Upper lobe of left lung (tissue), 6 donors: Measurements from ENCODE around the gene ARHGAP23. TPM values are rescaled to one million over a fixed set of nuclear protein-coding genes. Genes with fewer than 3 reads are reported as not detected.
A peak's percentile ranks its signal among the peaks of the same experiment; 100 is the strongest.

ENCODE experiments used
- ATAC-seq, 2 donors: fragments of 200-7000 bp; cut with Tn5 transposase; one replicate each; pipeline ENCODE4 v1.9.1; 2022; ENCODE audit warnings: mild to moderate bottlenecking in 2 of 2, moderate library complexity in 2 of 2; ENCODE audit not compliant: low FRiP score in 2 of 2
- DNase-seq, 2 donors: peaks; one replicate each; pipeline ENCODE4 v3.0.0-alpha.2; 2019 to 2020
- H3K27ac ChIP-seq, 4 donors: fragments of 200-600 bp; sonication (generic); one replicate each; pipeline ENCODE4 v1.5.1; 2016 to 2019
- H3K27me3 ChIP-seq, 4 donors: fragments of 200-600 bp; sonication (generic); one replicate each; pipeline ENCODE4 v1.5.1; 2017 to 2019
- H3K36me3 ChIP-seq, 4 donors: fragments of 200-600 bp; sonication (generic); one replicate each; pipeline ENCODE4 v1.5.1; 2016 to 2019
- H3K4me1 ChIP-seq, 4 donors: fragments of 200-600 bp; sonication (generic); one replicate each; pipeline ENCODE4 v1.5.1; 2018 to 2019
- H3K4me3 ChIP-seq, 4 donors: fragments of 200-600 bp; sonication (generic); one replicate each; pipeline ENCODE4 v1.5.1; 2017 to 2019; ENCODE audit warnings: mild to moderate bottlenecking in 2 of 4, moderate library complexity in 1 of 4
- H3K9me3 ChIP-seq, 4 donors: fragments of 200-600 bp; sonication (generic); one replicate each; pipeline ENCODE4 v1.5.1; 2018 to 2019
- CTCF ChIP-seq, 6 experiments: fragments of 450-650 bp in 4 of 6; fragments of 200-600 bp in 2 of 6; sonication (generic) in 2 of 6; IDR thresholded peaks; one replicate each; pipeline ENCODE4 v1.5.1; 2016 to 2019; ENCODE audit warnings: antibody characterized with exemption in 6 of 6
- EP300 ChIP-seq, 4 donors: sonication (generic); formaldehyde crosslinking; IDR thresholded peaks; one replicate each; pipeline ENCODE4 v1.5.1; 2017; ENCODE audit warnings: antibody characterized with exemption in 4 of 4, control low read depth in 2 of 4
- POLR2A ChIP-seq, 4 donors: fragments of 450-650 bp; IDR thresholded peaks; one replicate each; pipeline ENCODE4 v1.5.1; 2016 to 2017; ENCODE audit warnings: antibody characterized with exemption in 4 of 4, mild to moderate bottlenecking in 2 of 4
- POLR2AphosphoS5 ChIP-seq, 2 donors: sonication (generic); formaldehyde crosslinking; IDR thresholded peaks; one replicate each; pipeline ENCODE4 v1.5.1; 2017; ENCODE audit warnings: antibody characterized with exemption in 2 of 2
- WGBS, 2 donors: methylation state at CpG; one replicate each; pipeline ENCODE4 v1.1.5; 2017 to 2018; 5-methylcytosine and 5-hydroxymethylcytosine counted together
- total RNA-seq, 6 donors: library from RNA; depleted of rRNA in 4 of 6; stranded (reverse); fragments of >200 nt in 4 of 6; gene quantifications; one replicate each; pipeline versions ENCODE4 v1.1.0 to v1.2.1, GENCODE V29; 2016 to 2021
- donor health status: DM: no; HTN: no; CAD: no; lungs with moderate emphysema.
- donor health status: DM: no; HTN: yes; CAD: no; lungs with severe emphysema.

Gene ARHGAP23
- total RNA-seq = 100 to 1,000 TPM in 1 of 6 donors, 10 to 100 TPM in 5; 30.4 to 104 (median 70.1) TPM

GRCh38 chr17:38428112-38428642 is at the start of gene ARHGAP23:
TSS of gene ARHGAP23 (plus strand) at chr17:38428464. CDS start at chr17:38428486, 22 bp downstream.
- Histone ChIP-seq H3K4me3 (peak within 1 kb of the TSS; percentile 68 to 90 (median 80)), H3K27ac (peak within 1 kb of the TSS; percentile 86 to 93 (median 88)), H3K9me3 (no peaks in the 10 kb centered on the region), H3K36me3 (no peaks in the 10 kb centered on the region), H3K27me3 (no peaks in the 10 kb centered on the region), H3K4me1 (peaks cover 33 to 63% (median 46%) of the 10 kb centered on the region in 4 donors)
- peak in 1 of 2 donors; percentile 37 for TF ChIP-seq POLR2AphosphoS5 (IDR thresholded peaks at IDR 0.05)
- TF ChIP-seq CTCF (IDR thresholded peaks at IDR 0.05) = no peak
- WGBS, 2 donors = 0 to 2% methylated on average over 6 to 7 of the region's 46 CpGs
- DNase-seq (peak; percentile 81 to 91), ATAC-seq (peak; percentile 36 to 80)

GRCh38 chr17:38379448-38379847 is 48.8 kb upstream of the ARHGAP23 start:
- TF ChIP-seq POLR2AphosphoS5 (IDR thresholded peaks at IDR 0.05) = no peak
- no peak for TF ChIP-seq POLR2A (IDR thresholded peaks at IDR 0.05)
- TF ChIP-seq CTCF (IDR thresholded peaks at IDR 0.05) = no peak
- TF ChIP-seq EP300 (IDR thresholded peaks at IDR 0.05) = no peak
- Histone ChIP-seq H3K36me3 (peaks cover 10 to 45% (median 18%) of the 10 kb centered on the region in 4 donors), H3K4me1 (no peaks in the 10 kb centered on the region), H3K27me3 (no peaks in the 10 kb centered on the region), H3K4me3 (no peak overlapping the region), H3K9me3 (no peaks in the 10 kb centered on the region), H3K27ac (no peak overlapping the region)
- no peak for DNase-seq
- no peak for ATAC-seq
- 46 to 70% methylated on average over 1 of the region's 1 CpG for WGBS, 2 donors

GRCh38 chr17:38395090-38395489 is 33.2 kb upstream of the ARHGAP23 start:
- Histone ChIP-seq H3K4me3 (no peak overlapping the region), H3K9me3 (no peaks in the 10 kb centered on the region), H3K27me3 (no peaks in the 10 kb centered on the region), H3K36me3 (peaks cover 11 to 47% (median 42%) of the 10 kb centered on the region in 4 donors), H3K4me1 (no peaks in the 10 kb centered on the region), H3K27ac (no peak overlapping the region)
- TF ChIP-seq POLR2AphosphoS5 (IDR thresholded peaks at IDR 0.05) = no peak
- no peak for TF ChIP-seq EP300 (IDR thresholded peaks at IDR 0.05)
- no peak for TF ChIP-seq CTCF (IDR thresholded peaks at IDR 0.05)
- TF ChIP-seq POLR2A (IDR thresholded peaks at IDR 0.05) = no peak
- 93 to 94% methylated on average over 4 of the region's 4 CpGs for WGBS, 2 donors
- DNase-seq = no peak
- no peak for ATAC-seq

- no peaks in the 10 kb centered on the region for H3K4me1 ChIP-seq
- no peaks in the 10 kb centered on the region for H3K27me3 ChIP-seq
- DNase-seq (no peak), ATAC-seq (no peak)
- H3K36me3 ChIP-seq = peaks cover 18 to 68% (median 62%) of the 10 kb centered on the region in 4 donors
- no peaks in the 10 kb centered on the region for H3K9me3 ChIP-seq
- H3K27ac ChIP-seq = no peak overlapping the region
- 67 to 77% methylated on average over 2 of the region's 2 CpGs for WGBS, 2 donors
- TF ChIP-seq POLR2A (IDR thresholded peaks at IDR 0.05) (no peak), EP300 (IDR thresholded peaks at IDR 0.05) (no peak), POLR2AphosphoS5 (IDR thresholded peaks at IDR 0.05) (no peak), CTCF (IDR thresholded peaks at IDR 0.05) (no peak)
- H3K4me3 ChIP-seq = no peak overlapping the region
Observed at GRCh38 chr17:38397227-38397626, 31.0 kb upstream of the ARHGAP23 start.

- ATAC-seq (no peak), DNase-seq (no peak)
- H3K4me1 ChIP-seq = no peaks in the 10 kb centered on the region
- TF ChIP-seq POLR2AphosphoS5 (IDR thresholded peaks at IDR 0.05) (no peak), EP300 (IDR thresholded peaks at IDR 0.05) (no peak), CTCF (IDR thresholded peaks at IDR 0.05) (no peak), POLR2A (IDR thresholded peaks at IDR 0.05) (no peak)
- 76 to 83% methylated on average over 2 to 6 of the region's 6 CpGs for WGBS, 2 donors
- H3K4me3 ChIP-seq = no peak overlapping the region
- H3K27ac ChIP-seq = no peak overlapping the region
- H3K36me3 ChIP-seq = peaks cover 18 to 78% (median 60%) of the 10 kb centered on the region in 4 donors
- no peaks in the 10 kb centered on the region for H3K27me3 ChIP-seq
- no peaks in the 10 kb centered on the region for H3K9me3 ChIP-seq
Observed at GRCh38 chr17:38400286-38400685, 28.0 kb upstream of the ARHGAP23 start.
